ENCODE data around the gene TRPV4. TPM values are rescaled to one million over a fixed set of nuclear protein-coding genes. Genes with fewer than 3 reads are reported as not detected.

The TRPV4 gene
- total RNA-seq, 6 experiments from 2014 or later, result 5.3 to 10.3 (median 6.7) TPM

GRCh38 chr12:109827080-109827479 is 6.1 kb downstream of the TRPV4 start:
- intact Hi-C loops (cut with DNase I), result no loop called here
- H3K36me3 ChIP-seq, result no peaks in the 10 kb centered on the region

GRCh38 chr12:109824731-109825130 is 8.5 kb downstream of the TRPV4 start:
- no peaks in the 10 kb centered on the region for H3K27me3 ChIP-seq
- TF ChIP-seq POLR2A (IDR thresholded peaks at IDR 0.05) (no peak), CTCF (IDR thresholded peaks at IDR 0.05) (no peak)
- DNase-seq (no peak), ATAC-seq (no peak)
- no peaks in the 10 kb centered on the region for H3K9me3 ChIP-seq
- no peaks in the 10 kb centered on the region for H3K36me3 ChIP-seq
- intact Hi-C loops (cut with DNase I), result no loop called here
- H3K4me1 ChIP-seq, result peaks cover 0 to 30% (median 8%) of the 10 kb centered on the region in 4 donors
- 97% methylated on average over 3 of the region's 8 CpGs for WGBS (ENCODE audit: insufficient coverage, low coverage, low lambda C conversion rate, missing lambda C conversion rate)
- no peak overlapping the region for H3K4me3 ChIP-seq
- H3K27ac ChIP-seq, result no peak overlapping the region

More at GRCh38 chr12:109827080-109827479, 6.1 kb downstream of the TRPV4 start:
- ATAC-seq (no peak), DNase-seq (no peak)
- WGBS (ENCODE audit: insufficient coverage, low coverage, low lambda C conversion rate, missing lambda C conversion rate), result 67% methylated on average over 2 of the region's 3 CpGs
- H3K27me3 ChIP-seq, result no peaks in the 10 kb centered on the region
- H3K9me3 ChIP-seq, result no peaks in the 10 kb centered on the region
- no peak overlapping the region for H3K4me3 ChIP-seq
- peaks cover 0 to 52% (median 17%) of the 10 kb centered on the region in 4 donors for H3K4me1 ChIP-seq
- no peak overlapping the region for H3K27ac ChIP-seq
- TF ChIP-seq POLR2A (IDR thresholded peaks at IDR 0.05) (no peak), CTCF (IDR thresholded peaks at IDR 0.05) (no peak)

GRCh38 chr12:109822951-109823411 is 10.2 kb downstream of the TRPV4 start:
- DNase-seq (peak; percentile 76 to 85 (median 83)), ATAC-seq (peak; percentile 72 to 88 (median 82))
- Histone ChIP-seq H3K27ac (peak overlapping the region in 1 of 3 donors; percentile 51), H3K4me3 (no peak overlapping the region), H3K4me1 (peaks cover 0 to 19% (median 8%) of the 10 kb centered on the region in 4 donors), H3K9me3 (no peaks in the 10 kb centered on the region), H3K27me3 (no peaks in the 10 kb centered on the region), H3K36me3 (no peaks in the 10 kb centered on the region)
- TF ChIP-seq CTCF (IDR thresholded peaks at IDR 0.05) (no peak), POLR2A (IDR thresholded peaks at IDR 0.05) (no peak)
- 34% methylated on average over 6 of the region's 15 CpGs for WGBS (ENCODE audit: insufficient coverage, low coverage, low lambda C conversion rate, missing lambda C conversion rate)
- intact Hi-C loops (cut with DNase I), result no loop called here

- Histone ChIP-seq H3K36me3 (no peaks in the 10 kb centered on the region), H3K27me3 (no peaks in the 10 kb centered on the region), H3K4me3 (no peak overlapping the region), H3K4me1 (peaks cover 0 to 19% (median 8%) of the 10 kb centered on the region in 4 donors), H3K27ac (peak overlapping the region in 1 of 3 donors; percentile 51), H3K9me3 (no peaks in the 10 kb centered on the region)
- intact Hi-C loops (cut with DNase I), result no loop called here
- no peak for ATAC-seq
- WGBS (ENCODE audit: insufficient coverage, low coverage, low lambda C conversion rate, missing lambda C conversion rate), result 67% methylated on average over 2 of the region's 7 CpGs
- no peak for TF ChIP-seq CTCF (IDR thresholded peaks at IDR 0.05)
- TF ChIP-seq POLR2A (IDR thresholded peaks at IDR 0.05), result no peak
- DNase-seq, result no peak
Observed at GRCh38 chr12:109822416-109822815, 10.8 kb downstream of the TRPV4 start.

GRCh38 chr12:109821968-109822367 is 11.2 kb downstream of the TRPV4 start:
- intact Hi-C loops (cut with DNase I), result no loop called here
- DNase-seq (no peak), ATAC-seq (no peak)
- Histone ChIP-seq H3K4me3 (no peak overlapping the region), H3K36me3 (no peaks in the 10 kb centered on the region), H3K9me3 (no peaks in the 10 kb centered on the region), H3K4me1 (peaks cover 0 to 19% (median 8%) of the 10 kb centered on the region in 4 donors), H3K27me3 (no peaks in the 10 kb centered on the region), H3K27ac (no peak overlapping the region)
- TF ChIP-seq CTCF (IDR thresholded peaks at IDR 0.05) (no peak), POLR2A (IDR thresholded peaks at IDR 0.05) (no peak)
